HEK293 (cell line): ENCODE data around the gene OR9A2.

Source experiments
- CTCF ChIA-PET: fragments of 350-600 bp; formaldehyde crosslinking; extraction: SDS; loops from one replicate; lab custom pipeline; 2021; ENCODE audit warnings: antibody characterized with exemption; lab: Yijun Ruan, JAX
- POLR2A ChIA-PET: fragments of 300-600 bp; formaldehyde crosslinking; extraction: SDS; loops from one replicate; lab custom pipeline; 2020; ENCODE audit warnings: antibody characterized with exemption, inconsistent platforms; lab: Yijun Ruan, JAX
- H3K27ac ChIP-seq: fragments of 200-500 bp; sonication (Bioruptor generic); 2 replicates; pipeline ENCODE4 v1.5.1; 2014; ENCODE audit warnings: low read depth, low read length, control low read depth, inconsistent platforms; ENCODE audit errors: extremely low read depth
- H3K36me3 ChIP-seq, 2 experiments: fragments of 200-500 bp in 1 of 2; sonication (Bioruptor generic) in 1 of 2; 1 replicate in 1 of 2; 2 replicates in 1 of 2; pipeline ENCODE4 v1.5.1; 2014 to 2017; ENCODE audit warnings: inconsistent platforms in 2 of 2, low read length in 2 of 2; ENCODE audit not compliant: control insufficient read depth in 2 of 2, insufficient read depth in 1 of 2
- H3K4me1 ChIP-seq: fragments of 200-500 bp; sonication (Bioruptor generic); 2 replicates; pipeline ENCODE4 v1.5.1; 2014; ENCODE audit warnings: mild to moderate bottlenecking, low read length, inconsistent platforms; ENCODE audit not compliant: control insufficient read depth, insufficient read depth
- H3K4me3 ChIP-seq: 2 replicates; pipeline ENCODE4 v1.5.1; 2011; ENCODE audit warnings: low read depth, mild to moderate bottlenecking, control low read depth, low read length, moderate library complexity
- H3K9me3 ChIP-seq: fragments of 200-500 bp; sonication (Bioruptor generic); 2 replicates; pipeline ENCODE4 v1.5.1; 2014; ENCODE audit warnings: low read depth, low read length, inconsistent platforms; ENCODE audit not compliant: control insufficient read depth, insufficient read depth
- KLF10 ChIP-seq: fragments of 450-650 bp; IDR thresholded peaks from 2 replicates; pipeline ENCODE4 v1.5.1; 2018; ENCODE audit warnings: missing biosample characterization, mild to moderate bottlenecking, missing genetic modification characterization
- SETDB1 ChIP-seq: IDR thresholded peaks from one replicate; pipeline ENCODE4 v1.6.1; 2017; ENCODE audit warnings: mild to moderate bottlenecking, low read length, moderate library complexity, mixed read lengths; ENCODE audit not compliant: insufficient read length
- ZBTB8A ChIP-seq: fragments of 450-650 bp; formaldehyde crosslinking; IDR thresholded peaks from 2 replicates; pipeline ENCODE4 v1.5.1; 2016; ENCODE audit warnings: missing biosample characterization, missing genetic modification characterization
- ZNF157 ChIP-seq: fragments of 450-650 bp; formaldehyde crosslinking; IDR thresholded peaks from 2 replicates; pipeline ENCODE4 v1.5.1; 2016; ENCODE audit warnings: missing biosample characterization, missing genetic modification characterization
- ZNF211 ChIP-seq: fragments of 450-650 bp; formaldehyde crosslinking; IDR thresholded peaks from 2 replicates; pipeline ENCODE4 v1.5.1; 2016; ENCODE audit warnings: low read depth, missing biosample characterization, missing genetic modification characterization
- ZNF37A ChIP-seq: fragments of 450-650 bp; IDR thresholded peaks from 2 replicates; pipeline ENCODE4 v1.5.1; 2018; ENCODE audit warnings: missing biosample characterization, missing genetic modification characterization
- ZNF48 ChIP-seq: fragments of 450-650 bp; formaldehyde crosslinking; IDR thresholded peaks from 2 replicates; pipeline ENCODE4 v1.5.1; 2016; ENCODE audit warnings: missing biosample characterization, missing genetic modification characterization
- ZNF529 ChIP-seq: fragments of 450-650 bp; formaldehyde crosslinking; IDR thresholded peaks from 2 replicates; pipeline ENCODE4 v1.5.1; 2017; ENCODE audit warnings: missing genetic modification characterization, missing biosample characterization; ENCODE audit not compliant: insufficient replicate concordance
- ZNF548 ChIP-seq: fragments of 450-650 bp; formaldehyde crosslinking; IDR thresholded peaks from 2 replicates; pipeline ENCODE4 v1.5.1; 2016; ENCODE audit warnings: missing biosample characterization, missing genetic modification characterization
- ZNF561 ChIP-seq: fragments of 450-650 bp; IDR thresholded peaks from 2 replicates; pipeline ENCODE4 v1.5.1; 2018; ENCODE audit warnings: missing biosample characterization, missing genetic modification characterization, borderline replicate concordance
- ZNF626 ChIP-seq: fragments of 450-650 bp; sonication (Bioruptor Pico); formaldehyde crosslinking; IDR thresholded peaks from 2 replicates; pipeline ENCODE4 v1.5.1; 2018; ENCODE audit warnings: missing biosample characterization, missing genetic modification characterization, inconsistent platforms
- ZNF654 ChIP-seq: fragments of 450-650 bp; formaldehyde crosslinking; IDR thresholded peaks from 2 replicates; pipeline ENCODE4 v1.5.1; 2016; ENCODE audit warnings: low read depth, missing biosample characterization, missing genetic modification characterization
- ZNF660 ChIP-seq: fragments of 450-650 bp; IDR thresholded peaks from 2 replicates; pipeline ENCODE4 v1.5.1; 2018; ENCODE audit warnings: missing biosample characterization, mild to moderate bottlenecking, missing genetic modification characterization
- TF ChIP-seq, protein P1 (sequence below): fragments of 450-650 bp; formaldehyde crosslinking; IDR thresholded peaks from 2 replicates; pipeline ENCODE4 v1.5.1; 2017; ENCODE audit warnings: missing biosample characterization, missing genetic modification characterization
- TF ChIP-seq, protein P2 (sequence below): fragments of 450-650 bp; formaldehyde crosslinking; IDR thresholded peaks from 2 replicates; pipeline ENCODE4 v1.5.1; 2016; ENCODE audit warnings: missing biosample characterization, missing genetic modification characterization, borderline replicate concordance
- TF ChIP-seq, protein P3 (sequence below): IDR thresholded peaks from 2 replicates; pipeline ENCODE4 v1.6.1; 2011; ENCODE audit warnings: mild to moderate bottlenecking, low read depth, low read length, borderline replicate concordance
- TF ChIP-seq, protein P4 (sequence below): fragments of 450-650 bp; formaldehyde crosslinking; IDR thresholded peaks from 2 replicates; pipeline ENCODE4 v1.5.1; 2016; ENCODE audit warnings: missing biosample characterization, missing genetic modification characterization
- TF ChIP-seq, protein P5 (sequence below): fragments of 450-650 bp; formaldehyde crosslinking; IDR thresholded peaks from 2 replicates; pipeline ENCODE4 v1.5.1; 2016; ENCODE audit warnings: missing biosample characterization, missing genetic modification characterization
- TF ChIP-seq, protein P6 (sequence below): fragments of 450-650 bp; IDR thresholded peaks from 2 replicates; pipeline ENCODE4 v1.5.1; 2018; ENCODE audit warnings: missing biosample characterization, missing genetic modification characterization
- TF ChIP-seq, protein P7 (sequence below): fragments of 450-650 bp; formaldehyde crosslinking; IDR thresholded peaks from 2 replicates; pipeline ENCODE4 v1.5.1; 2016; ENCODE audit warnings: missing biosample characterization, missing genetic modification characterization, low read depth

The OR9A2 gene

DNA sequence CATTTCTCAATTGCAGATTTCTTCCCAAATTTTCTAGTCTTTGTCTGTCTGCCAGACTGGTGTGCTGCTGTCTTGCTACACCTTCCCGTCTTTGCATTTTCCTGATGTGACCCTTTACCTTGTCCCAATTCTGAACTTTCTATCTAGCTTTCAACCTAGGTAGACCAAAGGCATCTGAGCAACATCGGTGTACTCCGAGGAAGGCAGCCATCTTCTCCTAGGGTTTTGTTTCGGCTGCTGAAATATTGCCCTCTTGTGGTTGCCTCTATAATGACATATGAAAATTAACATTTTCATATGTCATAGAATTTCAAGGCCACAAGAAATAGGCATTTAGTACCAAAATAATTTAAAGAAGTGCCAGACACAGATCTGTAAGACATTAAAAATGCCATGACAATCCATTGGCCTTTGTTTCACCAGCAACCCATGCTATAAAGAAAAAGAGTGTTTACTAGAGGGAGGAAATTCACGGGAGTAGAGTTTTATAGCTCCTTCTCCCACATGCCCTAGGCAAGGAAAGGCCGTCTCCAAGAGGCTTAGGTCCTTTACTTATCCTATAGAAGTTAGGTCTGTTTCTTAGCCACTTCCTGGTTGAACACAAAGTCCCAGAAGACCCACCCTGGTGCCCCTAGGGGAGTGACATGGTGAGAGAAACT is 23.4 kb downstream of the OR9A2 start:
- POLR2A ChIA-PET, result interaction anchor here (0.6 kb wide), 1 partner anchor 116 kb away, joined by 4 read pairs; no protein-coding TSS in a partner anchor
- H3K4me3 ChIP-seq, result no peak overlapping the region
- TF ChIP-seq SETDB1 (peak; percentile 33), ZNF660 (0 out of 2 replicates have a peak, but pooled peaks have one; percentile 30), ZNF529 (tag by site-specific recombination) (no peak), ZNF654 (tag by site-specific recombination) (peak; percentile 38)

DNA sequence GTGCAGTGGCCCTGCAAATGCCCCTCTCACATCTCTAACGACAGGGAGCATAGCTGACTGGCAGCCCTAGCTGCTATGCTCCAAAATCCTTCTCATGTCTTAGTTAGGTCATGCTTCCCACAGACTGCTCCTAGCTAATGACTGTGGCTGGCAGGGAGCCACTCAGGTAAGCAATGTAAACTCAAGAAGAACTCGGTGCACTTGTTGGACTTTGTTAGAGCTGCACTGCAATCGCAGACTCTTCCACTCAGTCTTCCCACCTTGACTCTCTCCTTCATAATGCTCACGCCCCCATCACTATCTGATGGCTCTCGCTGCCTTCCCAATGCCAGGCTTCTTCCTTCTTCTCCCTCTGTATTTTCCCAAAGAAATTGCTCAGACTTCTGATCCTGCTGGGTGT is 24.0 kb downstream of the OR9A2 start:
- ChIA-PET POLR2A (interaction anchor here (0.6 kb wide), 1 partner anchor 115 kb away, joined by 4 read pairs; no protein-coding TSS in a partner anchor), CTCF (interaction anchor here (0.5 to 10.9 kb wide), 42 partner anchors 8 to 476 kb away, joined by 3 to 148 read pairs (median 4); partner anchors contain the start of gene EPHB6)
- H3K27ac ChIP-seq, result no peak overlapping the region
- no peaks in the 10 kb centered on the region for H3K36me3 ChIP-seq
- H3K4me3 ChIP-seq, result no peak overlapping the region
- H3K4me1 ChIP-seq, result no peaks in the 10 kb centered on the region
- no peaks in the 10 kb centered on the region for H3K9me3 ChIP-seq
- TF ChIP-seq ZNF548 (tag by site-specific recombination), result no peak
- no peak for TF ChIP-seq ZNF626
- TF ChIP-seq ZNF157 (tag by site-specific recombination), result no peak
- TF ChIP-seq, protein P1, sequence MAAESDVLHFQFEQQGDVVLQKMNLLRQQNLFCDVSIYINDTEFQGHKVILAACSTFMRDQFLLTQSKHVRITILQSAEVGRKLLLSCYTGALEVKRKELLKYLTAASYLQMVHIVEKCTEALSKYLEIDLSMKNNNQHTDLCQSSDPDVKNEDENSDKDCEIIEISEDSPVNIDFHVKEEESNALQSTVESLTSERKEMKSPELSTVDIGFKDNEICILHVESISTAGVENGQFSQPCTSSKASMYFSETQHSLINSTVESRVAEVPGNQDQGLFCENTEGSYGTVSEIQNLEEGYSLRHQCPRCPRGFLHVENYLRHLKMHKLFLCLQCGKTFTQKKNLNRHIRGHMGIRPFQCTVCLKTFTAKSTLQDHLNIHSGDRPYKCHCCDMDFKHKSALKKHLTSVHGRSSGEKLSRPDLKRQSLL (tag by site-specific recombination), result no peak
- no peak for TF ChIP-seq ZNF561 (tag by site-specific recombination)
- TF ChIP-seq, protein P2, sequence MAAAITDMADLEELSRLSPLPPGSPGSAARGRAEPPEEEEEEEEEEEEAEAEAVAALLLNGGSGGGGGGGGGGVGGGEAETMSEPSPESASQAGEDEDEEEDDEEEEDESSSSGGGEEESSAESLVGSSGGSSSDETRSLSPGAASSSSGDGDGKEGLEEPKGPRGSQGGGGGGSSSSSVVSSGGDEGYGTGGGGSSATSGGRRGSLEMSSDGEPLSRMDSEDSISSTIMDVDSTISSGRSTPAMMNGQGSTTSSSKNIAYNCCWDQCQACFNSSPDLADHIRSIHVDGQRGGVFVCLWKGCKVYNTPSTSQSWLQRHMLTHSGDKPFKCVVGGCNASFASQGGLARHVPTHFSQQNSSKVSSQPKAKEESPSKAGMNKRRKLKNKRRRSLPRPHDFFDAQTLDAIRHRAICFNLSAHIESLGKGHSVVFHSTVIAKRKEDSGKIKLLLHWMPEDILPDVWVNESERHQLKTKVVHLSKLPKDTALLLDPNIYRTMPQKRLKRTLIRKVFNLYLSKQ (tag by site-specific recombination), result no peak
- TF ChIP-seq ZBTB8A, result no peak
- TF ChIP-seq, protein P3, sequence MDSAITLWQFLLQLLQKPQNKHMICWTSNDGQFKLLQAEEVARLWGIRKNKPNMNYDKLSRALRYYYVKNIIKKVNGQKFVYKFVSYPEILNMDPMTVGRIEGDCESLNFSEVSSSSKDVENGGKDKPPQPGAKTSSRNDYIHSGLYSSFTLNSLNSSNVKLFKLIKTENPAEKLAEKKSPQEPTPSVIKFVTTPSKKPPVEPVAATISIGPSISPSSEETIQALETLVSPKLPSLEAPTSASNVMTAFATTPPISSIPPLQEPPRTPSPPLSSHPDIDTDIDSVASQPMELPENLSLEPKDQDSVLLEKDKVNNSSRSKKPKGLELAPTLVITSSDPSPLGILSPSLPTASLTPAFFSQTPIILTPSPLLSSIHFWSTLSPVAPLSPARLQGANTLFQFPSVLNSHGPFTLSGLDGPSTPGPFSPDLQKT, result no peak
- no peak for TF ChIP-seq ZNF37A (tag by site-specific recombination)
- TF ChIP-seq, protein P4, sequence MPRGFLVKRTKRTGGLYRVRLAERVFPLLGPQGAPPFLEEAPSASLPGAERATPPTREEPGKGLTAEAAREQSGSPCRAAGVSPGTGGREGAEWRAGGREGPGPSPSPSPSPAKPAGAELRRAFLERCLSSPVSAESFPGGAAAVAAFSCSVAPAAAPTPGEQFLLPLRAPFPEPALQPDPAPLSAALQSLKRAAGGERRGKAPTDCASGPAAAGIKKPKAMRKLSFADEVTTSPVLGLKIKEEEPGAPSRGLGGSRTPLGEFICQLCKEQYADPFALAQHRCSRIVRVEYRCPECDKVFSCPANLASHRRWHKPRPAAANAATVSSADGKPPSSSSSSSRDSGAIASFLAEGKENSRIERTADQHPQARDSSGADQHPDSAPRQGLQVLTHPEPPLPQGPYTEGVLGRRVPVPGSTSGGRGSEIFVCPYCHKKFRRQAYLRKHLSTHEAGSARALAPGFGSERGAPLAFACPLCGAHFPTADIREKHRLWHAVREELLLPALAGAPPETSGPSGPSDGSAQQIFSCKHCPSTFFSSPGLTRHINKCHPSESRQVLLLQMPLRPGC (tag by site-specific recombination), result no peak
- TF ChIP-seq, protein P5, sequence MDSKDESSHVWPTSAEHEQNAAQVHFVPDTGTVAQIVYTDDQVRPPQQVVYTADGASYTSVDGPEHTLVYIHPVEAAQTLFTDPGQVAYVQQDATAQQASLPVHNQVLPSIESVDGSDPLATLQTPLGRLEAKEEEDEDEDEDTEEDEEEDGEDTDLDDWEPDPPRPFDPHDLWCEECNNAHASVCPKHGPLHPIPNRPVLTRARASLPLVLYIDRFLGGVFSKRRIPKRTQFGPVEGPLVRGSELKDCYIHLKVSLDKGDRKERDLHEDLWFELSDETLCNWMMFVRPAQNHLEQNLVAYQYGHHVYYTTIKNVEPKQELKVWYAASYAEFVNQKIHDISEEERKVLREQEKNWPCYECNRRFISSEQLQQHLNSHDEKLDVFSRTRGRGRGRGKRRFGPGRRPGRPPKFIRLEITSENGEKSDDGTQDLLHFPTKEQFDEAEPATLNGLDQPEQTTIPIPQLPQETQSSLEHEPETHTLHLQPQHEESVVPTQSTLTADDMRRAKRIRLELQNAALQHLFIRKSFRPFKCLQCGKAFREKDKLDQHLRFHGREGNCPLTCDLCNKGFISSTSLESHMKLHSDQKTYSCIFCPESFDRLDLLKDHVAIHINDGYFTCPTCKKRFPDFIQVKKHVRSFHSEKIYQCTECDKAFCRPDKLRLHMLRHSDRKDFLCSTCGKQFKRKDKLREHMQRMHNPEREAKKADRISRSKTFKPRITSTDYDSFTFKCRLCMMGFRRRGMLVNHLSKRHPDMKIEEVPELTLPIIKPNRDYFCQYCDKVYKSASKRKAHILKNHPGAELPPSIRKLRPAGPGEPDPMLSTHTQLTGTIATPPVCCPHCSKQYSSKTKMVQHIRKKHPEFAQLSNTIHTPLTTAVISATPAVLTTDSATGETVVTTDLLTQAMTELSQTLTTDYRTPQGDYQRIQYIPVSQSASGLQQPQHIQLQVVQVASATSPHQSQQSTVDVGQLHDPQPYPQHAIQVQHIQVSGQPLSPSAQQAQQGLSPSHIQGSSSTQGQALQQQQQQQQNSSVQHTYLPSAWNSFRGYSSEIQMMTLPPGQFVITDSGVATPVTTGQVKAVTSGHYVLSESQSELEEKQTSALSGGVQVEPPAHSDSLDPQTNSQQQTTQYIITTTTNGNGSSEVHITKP (tag by site-specific recombination), result no peak
- no peak for TF ChIP-seq ZNF660
- TF ChIP-seq ZNF48 (tag by site-specific recombination), result no peak
- no peak for TF ChIP-seq ZNF211 (tag by site-specific recombination)
- TF ChIP-seq, protein P6, sequence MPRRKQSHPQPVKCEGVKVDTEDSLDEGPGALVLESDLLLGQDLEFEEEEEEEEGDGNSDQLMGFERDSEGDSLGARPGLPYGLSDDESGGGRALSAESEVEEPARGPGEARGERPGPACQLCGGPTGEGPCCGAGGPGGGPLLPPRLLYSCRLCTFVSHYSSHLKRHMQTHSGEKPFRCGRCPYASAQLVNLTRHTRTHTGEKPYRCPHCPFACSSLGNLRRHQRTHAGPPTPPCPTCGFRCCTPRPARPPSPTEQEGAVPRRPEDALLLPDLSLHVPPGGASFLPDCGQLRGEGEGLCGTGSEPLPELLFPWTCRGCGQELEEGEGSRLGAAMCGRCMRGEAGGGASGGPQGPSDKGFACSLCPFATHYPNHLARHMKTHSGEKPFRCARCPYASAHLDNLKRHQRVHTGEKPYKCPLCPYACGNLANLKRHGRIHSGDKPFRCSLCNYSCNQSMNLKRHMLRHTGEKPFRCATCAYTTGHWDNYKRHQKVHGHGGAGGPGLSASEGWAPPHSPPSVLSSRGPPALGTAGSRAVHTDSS (tag by site-specific recombination), result no peak
- TF ChIP-seq KLF10 (tag by site-specific recombination), result no peak
- TF ChIP-seq, protein P7, sequence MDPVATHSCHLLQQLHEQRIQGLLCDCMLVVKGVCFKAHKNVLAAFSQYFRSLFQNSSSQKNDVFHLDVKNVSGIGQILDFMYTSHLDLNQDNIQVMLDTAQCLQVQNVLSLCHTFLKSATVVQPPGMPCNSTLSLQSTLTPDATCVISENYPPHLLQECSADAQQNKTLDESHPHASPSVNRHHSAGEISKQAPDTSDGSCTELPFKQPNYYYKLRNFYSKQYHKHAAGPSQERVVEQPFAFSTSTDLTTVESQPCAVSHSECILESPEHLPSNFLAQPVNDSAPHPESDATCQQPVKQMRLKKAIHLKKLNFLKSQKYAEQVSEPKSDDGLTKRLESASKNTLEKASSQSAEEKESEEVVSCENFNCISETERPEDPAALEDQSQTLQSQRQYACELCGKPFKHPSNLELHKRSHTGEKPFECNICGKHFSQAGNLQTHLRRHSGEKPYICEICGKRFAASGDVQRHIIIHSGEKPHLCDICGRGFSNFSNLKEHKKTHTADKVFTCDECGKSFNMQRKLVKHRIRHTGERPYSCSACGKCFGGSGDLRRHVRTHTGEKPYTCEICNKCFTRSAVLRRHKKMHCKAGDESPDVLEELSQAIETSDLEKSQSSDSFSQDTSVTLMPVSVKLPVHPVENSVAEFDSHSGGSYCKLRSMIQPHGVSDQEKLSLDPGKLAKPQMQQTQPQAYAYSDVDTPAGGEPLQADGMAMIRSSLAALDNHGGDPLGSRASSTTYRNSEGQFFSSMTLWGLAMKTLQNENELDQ (tag by site-specific recombination), result no peak

More for the DNA sequence above, 23.4 kb downstream of the OR9A2 start:
- H3K9me3 ChIP-seq, result no peaks in the 10 kb centered on the region
- no peaks in the 10 kb centered on the region for H3K36me3 ChIP-seq
- H3K27ac ChIP-seq, result no peak overlapping the region
- CTCF ChIA-PET, result interaction anchor here (0.5 to 10.9 kb wide), 44 partner anchors 8 to 476 kb away, joined by 3 to 148 read pairs (median 4); no protein-coding TSS in a partner anchor
- no peaks in the 10 kb centered on the region for H3K4me1 ChIP-seq
